Activated T-cell treated with anti-CD3 and anti-CD28 coated beads, Interleukin-2, amount 50 U/mL, for 72 hours (primary cell): ENCODE data around the gene LRRFIP1. TPM values are rescaled to one million over a fixed set of nuclear protein-coding genes. Genes with fewer than 3 reads are reported as not detected.

Source experiments
- ATAC-seq, 2 donors: fragments of 150-1000 bp; cut with Tn5 transposase; replicated peaks in 1 of 2; 2 replicates each; pipeline ENCODE4 v1.10.0; 2021; ENCODE audit warnings: moderate library complexity in 2 of 2, mild to moderate bottlenecking in 1 of 2
- DNase-seq, 2 donors: peaks; one replicate each; pipeline ENCODE4 v3.0.0; 2021 to 2022; ENCODE audit warnings: mixed read lengths in 1 of 2
- H3K27ac Mint-ChIP-seq: one replicate; pipeline ENCODE4 v1.8.0; 2022; ENCODE audit warnings: mild to moderate bottlenecking, moderate library complexity, mixed read lengths
- H3K27me3 Mint-ChIP-seq: one replicate; pipeline ENCODE4 v1.8.0; 2022; ENCODE audit warnings: low read depth, mixed read lengths
- H3K36me3 Mint-ChIP-seq, 2 donors: one replicate each; pipeline ENCODE4 v1.8.0; 2022; ENCODE audit warnings: mixed read lengths in 2 of 2, mild to moderate bottlenecking in 1 of 2; ENCODE audit not compliant: insufficient read depth in 2 of 2
- H3K4me1 Mint-ChIP-seq: one replicate; pipeline ENCODE4 v1.8.0; 2022; ENCODE audit warnings: low read depth, mixed read lengths
- H3K4me3 Mint-ChIP-seq, 2 donors: one replicate each; pipeline ENCODE4 v1.8.0; 2022; ENCODE audit warnings: mild to moderate bottlenecking in 2 of 2, mixed read lengths in 2 of 2, moderate library complexity in 2 of 2
- H3K9me3 Mint-ChIP-seq, 2 donors: one replicate each; pipeline ENCODE4 v1.8.0; 2022; ENCODE audit warnings: mixed read lengths in 2 of 2
- total RNA-seq, 2 donors: library from RNA; stranded (reverse); gene quantifications; one replicate each; pipeline ENCODE4 v1.2.3, GENCODE V29; 2022

The LRRFIP1 gene
- total RNA-seq, 2 donors from 2014 or later: 198 to 239 TPM

DNA sequence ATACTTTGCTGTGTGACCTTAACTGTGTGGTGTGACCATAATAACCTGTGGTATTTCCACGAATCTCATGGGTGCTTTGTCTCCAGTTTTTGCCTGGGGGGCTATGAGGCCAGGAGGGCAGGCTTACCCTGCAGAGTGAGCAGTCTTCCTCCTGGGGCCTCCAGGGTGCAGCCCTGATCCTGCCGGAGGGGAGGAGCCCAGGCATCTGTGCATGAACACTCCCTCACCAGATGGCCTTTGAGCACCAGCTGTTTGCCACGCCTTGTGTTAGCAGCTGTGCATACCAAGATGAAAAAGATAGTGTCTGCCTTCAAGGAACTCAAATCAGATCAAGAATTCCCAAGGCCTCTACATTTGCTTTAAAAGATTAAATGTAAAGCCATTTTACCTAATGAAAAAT is 96.2 kb downstream of the LRRFIP1 start:
- Mint-ChIP-seq H3K27me3 (no peaks in the 10 kb centered on the region), H3K36me3 (peaks cover 4 to 10% of the 10 kb centered on the region in 2 donors), H3K4me1 (peaks cover 44% of the 10 kb centered on the region), H3K27ac (peak overlapping the region; percentile 69), H3K4me3 (no peak overlapping the region), H3K9me3 (no peaks in the 10 kb centered on the region)
- no peak for DNase-seq
- ATAC-seq: no peak

DNA sequence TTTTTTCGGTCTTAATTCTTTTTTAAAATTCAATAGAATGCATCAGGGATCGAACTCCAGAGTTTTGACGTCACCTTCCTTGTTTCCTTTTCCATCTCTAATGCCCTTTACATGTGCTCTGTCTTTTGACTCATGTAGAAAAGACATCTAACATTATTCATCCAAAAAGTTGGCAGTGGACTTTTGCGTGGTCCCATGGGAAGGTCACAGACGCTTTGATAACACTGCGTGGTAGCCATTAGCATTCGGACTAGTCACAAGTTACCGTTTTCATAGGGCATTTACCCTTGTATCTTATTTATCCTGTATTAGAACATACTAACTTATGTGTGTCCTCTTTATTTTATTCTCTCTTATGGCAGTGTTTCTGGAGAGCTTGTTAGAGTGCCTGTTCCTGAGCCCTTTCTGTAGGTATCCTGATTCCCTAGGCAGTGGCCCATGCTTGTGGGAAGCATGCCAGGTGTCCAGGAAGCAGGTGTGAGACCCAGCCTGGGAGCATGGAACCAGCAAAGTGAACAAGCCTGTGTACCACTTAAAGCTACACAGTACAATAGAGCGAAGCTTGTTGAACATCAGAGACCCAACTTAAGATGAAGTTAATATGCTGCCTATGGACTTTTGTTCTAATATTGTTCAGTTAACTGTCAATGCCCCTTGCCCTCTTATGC is 97.6 kb downstream of the LRRFIP1 start:
- Mint-ChIP-seq H3K27ac (peak overlapping the region; percentile 53), H3K4me3 (no peak overlapping the region), H3K9me3 (no peaks in the 10 kb centered on the region), H3K27me3 (no peaks in the 10 kb centered on the region), H3K4me1 (peaks cover 58% of the 10 kb centered on the region), H3K36me3 (peaks cover 4 to 8% of the 10 kb centered on the region in 2 donors)
- ATAC-seq (no peak), DNase-seq (no peak)

DNA sequence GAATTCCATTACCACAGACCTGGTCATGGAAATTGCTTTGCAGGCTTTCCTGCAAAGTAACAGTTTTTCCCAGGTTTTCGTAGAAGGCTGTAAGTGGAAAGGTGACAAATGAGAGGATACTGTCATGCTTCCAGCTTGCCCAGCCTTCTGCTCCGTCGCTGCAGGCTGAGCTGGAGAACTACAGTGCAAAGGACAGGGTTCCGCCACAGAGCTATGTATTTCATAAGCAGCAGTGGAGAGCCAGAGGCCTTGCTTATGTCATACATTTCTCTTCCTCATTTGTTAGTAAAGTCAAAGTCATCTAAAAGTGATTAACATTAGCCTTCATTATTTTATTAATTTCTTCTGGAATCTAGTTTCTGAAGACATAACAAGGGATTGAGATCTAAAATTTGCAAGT is 98.3 kb downstream of the LRRFIP1 start:
- H3K4me1 Mint-ChIP-seq: peaks cover 65% of the 10 kb centered on the region

GRCh38 chr2:237726401-237726830 is 99.0 kb downstream of the LRRFIP1 start:
- H3K27ac Mint-ChIP-seq: peak overlapping the region; percentile 38
- H3K4me3 Mint-ChIP-seq: no peak overlapping the region
- DNase-seq (no peak), ATAC-seq (no peak)
- peaks cover 3 to 11% of the 10 kb centered on the region in 2 donors for H3K36me3 Mint-ChIP-seq
- H3K27me3 Mint-ChIP-seq: no peaks in the 10 kb centered on the region
- no peaks in the 10 kb centered on the region for H3K9me3 Mint-ChIP-seq
- H3K4me1 Mint-ChIP-seq: peaks cover 72% of the 10 kb centered on the region

More for the DNA sequence above, 98.3 kb downstream of the LRRFIP1 start:
- Mint-ChIP-seq H3K4me3 (no peak overlapping the region), H3K36me3 (peaks cover 5 to 11% of the 10 kb centered on the region in 2 donors), H3K27ac (peak overlapping the region; percentile 53), H3K9me3 (no peaks in the 10 kb centered on the region), H3K27me3 (no peaks in the 10 kb centered on the region)
- ATAC-seq (no peak), DNase-seq (no peak)

- H3K9me3 Mint-ChIP-seq: no peaks in the 10 kb centered on the region
- H3K27ac Mint-ChIP-seq: peak overlapping the region; percentile 85
- ATAC-seq (no peak), DNase-seq (peak in 1 of 2 donors; percentile 22)
- peaks cover 3 to 11% of the 10 kb centered on the region in 2 donors for H3K36me3 Mint-ChIP-seq
- no peak overlapping the region for H3K4me3 Mint-ChIP-seq
- H3K4me1 Mint-ChIP-seq: peaks cover 73% of the 10 kb centered on the region
- no peaks in the 10 kb centered on the region for H3K27me3 Mint-ChIP-seq
Measured at GRCh38 chr2:237727363-237727762, 100.0 kb downstream of the LRRFIP1 start.

- peaks cover 3 to 7% of the 10 kb centered on the region in 2 donors for H3K36me3 Mint-ChIP-seq
- no peaks in the 10 kb centered on the region for H3K9me3 Mint-ChIP-seq
- ATAC-seq: no peak
- no peak for DNase-seq
- peaks cover 74% of the 10 kb centered on the region for H3K4me1 Mint-ChIP-seq
- H3K27ac Mint-ChIP-seq: peak overlapping the region; percentile 99
- peak overlapping the region; percentile 86 to 95 for H3K4me3 Mint-ChIP-seq
- H3K27me3 Mint-ChIP-seq: no peaks in the 10 kb centered on the region
Measured at GRCh38 chr2:237729681-237730475, 102.5 kb downstream of the LRRFIP1 start.

- Mint-ChIP-seq H3K9me3 (no peaks in the 10 kb centered on the region), H3K27me3 (no peaks in the 10 kb centered on the region), H3K36me3 (peaks cover 5 to 12% of the 10 kb centered on the region in 2 donors), H3K4me3 (peak overlapping the region; percentile 86 to 95), H3K27ac (peak overlapping the region; percentile 99), H3K4me1 (peaks cover 72% of the 10 kb centered on the region)
- DNase-seq (peak; percentile 70 to 77), ATAC-seq (peak; percentile 97 to 99)
Measured at GRCh38 chr2:237731663-237732062, 104.3 kb downstream of the LRRFIP1 start.

GRCh38 chr2:237732070-237732469 is 104.7 kb downstream of the LRRFIP1 start:
- Mint-ChIP-seq H3K27me3 (no peaks in the 10 kb centered on the region), H3K36me3 (peaks cover 5 to 12% of the 10 kb centered on the region in 2 donors), H3K27ac (peak overlapping the region; percentile 34), H3K9me3 (no peaks in the 10 kb centered on the region), H3K4me1 (peaks cover 68% of the 10 kb centered on the region), H3K4me3 (peak overlapping the region in 1 of 2 donors; percentile 54)
- no peak for DNase-seq
- no peak for ATAC-seq

DNA sequence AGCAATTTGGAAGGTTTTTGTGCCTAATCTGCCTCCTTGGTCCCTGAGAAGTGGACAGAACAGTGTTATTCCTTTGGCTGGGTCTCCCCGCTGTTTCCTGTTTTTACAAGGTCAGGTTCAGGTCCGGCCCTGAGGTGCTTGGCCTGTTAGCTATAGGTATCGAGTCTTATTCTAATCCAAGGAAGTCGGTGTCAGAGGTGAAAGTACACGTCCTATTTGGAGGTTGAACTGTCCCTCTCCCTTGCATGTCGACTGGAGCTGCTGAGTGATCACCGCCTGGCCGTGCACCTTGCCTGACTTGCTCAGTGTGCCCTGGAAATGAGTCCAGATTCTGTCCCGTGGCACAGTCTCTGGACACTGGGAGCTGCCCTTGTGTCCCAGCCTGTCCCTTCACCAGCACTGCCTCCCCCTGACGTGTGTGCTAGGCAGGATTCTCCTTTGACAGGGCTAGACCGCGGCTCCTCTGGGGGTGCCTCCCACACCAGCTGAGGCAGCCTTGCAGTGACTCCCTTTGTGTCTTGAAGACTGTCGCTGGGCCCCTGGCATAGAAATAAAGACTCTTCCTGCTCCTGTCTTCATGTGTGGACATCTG is 105.5 kb downstream of the LRRFIP1 start:
- H3K4me1 Mint-ChIP-seq: peaks cover 63% of the 10 kb centered on the region
- peaks cover 8 to 16% of the 10 kb centered on the region in 2 donors for H3K36me3 Mint-ChIP-seq
- ATAC-seq (peak in 1 of 2 donors; percentile 22), DNase-seq (peak in 1 of 2 donors; percentile 35)
- no peaks in the 10 kb centered on the region for H3K9me3 Mint-ChIP-seq
- H3K27ac Mint-ChIP-seq: peak overlapping the region; percentile 64
- H3K4me3 Mint-ChIP-seq: peak overlapping the region in 1 of 2 donors; percentile 41
- H3K27me3 Mint-ChIP-seq: no peaks in the 10 kb centered on the region

GRCh38 chr2:237733677-237734300 is 106.4 kb downstream of the LRRFIP1 start:
- Mint-ChIP-seq H3K4me1 (peaks cover 61% of the 10 kb centered on the region), H3K27ac (peak overlapping the region; percentile 64), H3K4me3 (peak overlapping the region in 1 of 2 donors; percentile 41), H3K9me3 (no peaks in the 10 kb centered on the region), H3K36me3 (peaks cover 10 to 17% of the 10 kb centered on the region in 2 donors), H3K27me3 (no peaks in the 10 kb centered on the region)
- ATAC-seq: no peak
- DNase-seq: no peak

DNA sequence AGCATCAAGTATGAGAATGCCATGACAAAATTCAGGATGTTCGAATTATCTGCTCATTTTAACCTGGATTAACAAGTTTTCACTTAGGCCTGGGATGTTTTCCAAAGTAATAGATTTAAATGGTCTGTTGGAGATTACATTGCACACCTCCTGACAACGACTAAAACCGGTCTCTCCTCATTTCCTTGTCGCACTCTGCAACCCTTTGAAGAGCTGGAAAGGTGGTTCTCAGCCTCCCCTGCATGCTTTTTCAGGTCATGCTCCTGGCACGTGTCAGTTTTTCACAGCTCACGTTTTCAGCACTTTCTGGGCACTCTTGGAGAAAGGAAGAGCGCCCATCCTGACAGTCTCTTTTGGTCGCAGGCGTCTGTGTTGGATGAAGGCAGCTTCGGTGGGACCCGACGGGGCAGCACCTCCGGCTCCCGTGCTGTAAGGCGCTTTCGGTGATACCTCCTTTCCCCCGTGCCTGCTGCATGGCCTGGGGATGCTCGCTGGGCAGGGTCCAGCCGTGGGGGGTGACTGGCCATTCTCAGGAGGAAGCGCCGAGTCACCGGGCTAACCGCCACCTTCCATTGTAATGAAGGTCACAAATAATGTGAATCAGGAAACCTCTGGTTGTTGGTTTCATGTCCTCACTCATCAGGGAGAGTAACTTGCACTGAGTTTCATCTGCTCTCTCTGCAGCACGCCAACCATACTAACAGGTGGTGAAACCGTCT is 107.7 kb downstream of the LRRFIP1 start:
- ATAC-seq: no peak
- H3K4me3 Mint-ChIP-seq: no peak overlapping the region
- H3K4me1 Mint-ChIP-seq: peaks cover 55% of the 10 kb centered on the region
- no peaks in the 10 kb centered on the region for H3K27me3 Mint-ChIP-seq
- H3K9me3 Mint-ChIP-seq: no peaks in the 10 kb centered on the region
- peaks cover 10 to 19% of the 10 kb centered on the region in 2 donors for H3K36me3 Mint-ChIP-seq
- DNase-seq: no peak
- H3K27ac Mint-ChIP-seq: no peak overlapping the region

- DNase-seq: no peak
- no peak for ATAC-seq
- Mint-ChIP-seq H3K36me3 (peaks cover 8 to 17% of the 10 kb centered on the region in 2 donors), H3K4me3 (no peak overlapping the region), H3K27ac (no peak overlapping the region), H3K4me1 (peaks cover 50% of the 10 kb centered on the region), H3K9me3 (no peaks in the 10 kb centered on the region), H3K27me3 (no peaks in the 10 kb centered on the region)
Measured at GRCh38 chr2:237735798-237736197, 108.4 kb downstream of the LRRFIP1 start.
